K562 (cell line): ENCODE data around the gene TPM4. TPM values are rescaled to one million over a fixed set of nuclear protein-coding genes. Genes with fewer than 3 reads are reported as not detected.

Source experiments
- ATAC-seq: fragments of 200-7000 bp; cut with Tn5 transposase; 3 replicates; pipeline ENCODE4 v1.9.1; 2020; ENCODE audit warnings: moderate library complexity
- BruUV-seq: library from RNA; stranded (reverse); fragments of 400-500 nt; replicated peaks from 2 replicates; lab custom pipeline; 2021; lab: Mats Ljungman, UMichigan
- CTCF ChIA-PET: fragments of 300-600 bp; formaldehyde crosslinking; extraction: SDS; loops from one replicate; lab custom pipeline; 2021; ENCODE audit warnings: low intra/inter-chr PET ratio; lab: Yijun Ruan, JAX
- POLR2A ChIA-PET: fragments of 300-600, 350-650 bp; sonication (Branson Sonifier 250); formaldehyde crosslinking; extraction: SDS; loops from one replicate; lab custom pipeline; 2021; ENCODE audit warnings: antibody characterized with exemption, inconsistent platforms; lab: Yijun Ruan, JAX
- DNase-seq, 4 experiments: peaks; one replicate each; pipeline versions ENCODE4 v3.0.0 to v3.0.0-alpha.2; 2011 to 2018; ENCODE audit warnings: low spot score in 3 of 4, mixed read lengths in 3 of 4; ENCODE audit errors: extremely low read depth in 1 of 4
- FAIRE-seq: peaks from 2 replicates; lab custom pipeline; 2011; peaks lifted over from hg19 to GRCh38; lab: Jason Lieb, UNC
- H2AFZ ChIP-seq: 2 replicates; pipeline ENCODE4 v1.6.0; 2011; ENCODE audit warnings: low read depth, low read length, control low read depth, inconsistent platforms
- H3K27ac ChIP-seq: fragments of 200-600 bp; 3 replicates; pipeline ENCODE4 v1.8.0; 2011; ENCODE audit warnings: low read depth, mild to moderate bottlenecking, control low read depth, inconsistent platforms, low read length, moderate library complexity, mixed read lengths; ENCODE audit errors: extremely low read depth
- H3K27me3 ChIP-seq, 2 experiments: fragments of 300-600 bp in 1 of 2; 2 replicates in 1 of 2; 3 replicates in 1 of 2; pipeline versions ENCODE4 v1.6.0 to v1.8.0; 2011; ENCODE audit warnings: inconsistent platforms in 2 of 2, low read length in 2 of 2, mild to moderate bottlenecking in 1 of 2, mixed read lengths in 1 of 2, moderate library complexity in 1 of 2; ENCODE audit not compliant: control insufficient read depth in 2 of 2, insufficient read depth in 2 of 2
- H3K36me3 ChIP-seq: fragments of 300-600 bp; 3 replicates; pipeline ENCODE4 v1.8.0; 2011; ENCODE audit warnings: mild to moderate bottlenecking, low read length, inconsistent platforms; ENCODE audit not compliant: control insufficient read depth, insufficient read depth
- H3K4me1 ChIP-seq, 2 experiments: fragments of 200-600 bp in 1 of 2; replicated peaks in 1 of 2; 2 replicates in 1 of 2; 3 replicates in 1 of 2; pipeline versions ENCODE4 v1.5.1 to v1.8.0; 2011; ENCODE audit warnings: inconsistent platforms in 2 of 2, low read length in 2 of 2, mild to moderate bottlenecking in 1 of 2, mixed read lengths in 1 of 2, moderate library complexity in 1 of 2; ENCODE audit not compliant: control insufficient read depth in 2 of 2, insufficient read depth in 2 of 2
- H3K4me2 ChIP-seq: 2 replicates; pipeline ENCODE4 v1.6.1; 2011; ENCODE audit warnings: low read length, control low read depth, inconsistent platforms, mixed read lengths; ENCODE audit not compliant: insufficient read depth
- H3K4me3 ChIP-seq: fragments of 200-600 bp; sonication (generic), shearing (Covaris generic); 2 replicates; pipeline ENCODE4 v1.5.1; 2016; ENCODE audit warnings: control low read depth, inconsistent platforms
- H3K79me2 ChIP-seq: fragments of 200-600 bp; 3 replicates; pipeline ENCODE4 v1.8.0; 2011; ENCODE audit warnings: low read length, inconsistent platforms; ENCODE audit not compliant: control insufficient read depth, insufficient read depth
- H3K9ac ChIP-seq, 2 experiments: 2 replicates each; pipeline versions ENCODE4 v1.6.0 to v1.6.1; 2011; ENCODE audit warnings: low read depth in 2 of 2, low read length in 2 of 2, control low read depth in 1 of 2, inconsistent platforms in 1 of 2, mild to moderate bottlenecking in 1 of 2, mixed read lengths in 1 of 2; ENCODE audit not compliant: insufficient read depth in 1 of 2
- H3K9me1 ChIP-seq: one replicate; pipeline ENCODE4 v1.6.0; 2011; ENCODE audit warnings: inconsistent platforms, mild to moderate bottlenecking, low read length, moderate library complexity; ENCODE audit not compliant: control insufficient read depth, insufficient read depth
- H3K9me3 ChIP-seq: replicated peaks from 2 replicates; pipeline ENCODE4 v1.5.1; 2011; ENCODE audit warnings: low read depth, low read length, inconsistent platforms; ENCODE audit not compliant: control insufficient read depth, insufficient read depth
- H4K20me1 ChIP-seq: replicated peaks from 2 replicates; pipeline ENCODE4 v1.6.1; 2011; ENCODE audit warnings: low read length, inconsistent platforms, mixed read lengths; ENCODE audit not compliant: control insufficient read depth, insufficient read depth
- ARID3B ChIP-seq: fragments of 250-450 bp; sonication (Bioruptor Pico); IDR thresholded peaks from 2 replicates; pipeline ENCODE4 v1.4.0; 2020; ENCODE audit warnings: borderline replicate concordance
- DPF2 ChIP-seq: fragments of 450-650 bp; IDR thresholded peaks from 2 replicates; pipeline ENCODE4 v1.6.1; 2016
- FOXO4 ChIP-seq: fragments of 450-650 bp; formaldehyde crosslinking; IDR thresholded peaks from 2 replicates; pipeline ENCODE4 v1.4.0; 2020; ENCODE audit warnings: mild to moderate bottlenecking, moderate library complexity
- NEUROD1 ChIP-seq: fragments of 150-350 bp; IDR thresholded peaks from 2 replicates; pipeline ENCODE4 v1.6.1; 2014; ENCODE audit warnings: borderline replicate concordance, low read length, low read depth; ENCODE audit not compliant: partially characterized antibody
- NKRF ChIP-seq: fragments of 450-650 bp; IDR thresholded peaks from 2 replicates; pipeline ENCODE4 v1.6.1; 2016; ENCODE audit warnings: borderline replicate concordance
- PHF8 ChIP-seq: fragments of 200-600 bp; sonication (generic); IDR thresholded peaks from 2 replicates; pipeline ENCODE4 v1.6.1; 2012; ENCODE audit warnings: mixed run types, mild to moderate bottlenecking, inconsistent platforms, low read length, moderate library complexity, borderline replicate concordance
- SAP30 ChIP-seq: fragments of 200-600 bp; sonication (generic); IDR thresholded peaks from 2 replicates; pipeline ENCODE4 v1.6.1; 2012; ENCODE audit warnings: borderline replicate concordance, low read depth, mild to moderate bottlenecking, moderate library complexity, low read length, control low read depth, inconsistent platforms; ENCODE audit not compliant: insufficient read depth, poor library complexity, severe bottlenecking
- ZBTB49 ChIP-seq: sonication (generic); formaldehyde crosslinking; IDR thresholded peaks from 2 replicates; pipeline ENCODE4 v1.8.0; 2022; ENCODE audit warnings: missing genetic modification reagents, mild to moderate bottlenecking, borderline replicate concordance
- WGBS: fragments of 100-300 bp; shearing (Covaris generic); methylation state at CpG from one replicate; pipeline ENCODE4 v1.1.6; 2016; ENCODE audit warnings: low coverage, mixed read lengths; ENCODE audit not compliant: insufficient coverage; ENCODE audit errors: missing lambda C conversion rate; 5-methylcytosine and 5-hydroxymethylcytosine counted together
- in situ Hi-C: fragments of 300-500 bp; cut with MboI; formaldehyde crosslinking; loops from 4 replicates; pipeline ENCODE4 v1.15.0; 2018; ENCODE audit warnings: inconsistent platforms, mixed read lengths
- intact Hi-C: fragments of 100-400 bp; cut with micrococcal nuclease; formaldehyde crosslinking; loops from 2 replicates; pipeline ENCODE4 v1.14.2; 2022
- polyA plus RNA-seq, 8 experiments: library from polyadenylated mRNA; depleted of rRNA in 4 of 8; stranded (reverse) in 5 of 8; unstranded in 3 of 8; fragments of >200 nt; fragmentation: Nextera tagmentation in 2 of 8; fragmentation: Illumina TruSeq in 1 of 8; extraction: Ambion mirVana in 2 of 8; extraction: Trizol in 1 of 8; gene quantifications; 2 replicates each; pipeline versions ENCODE4 v1.2.1 to v1.2.3, GENCODE V29; 2011 to 2014; ENCODE audit warnings: inconsistent platforms in 1 of 8, missing spikeins in 1 of 8
- total RNA-seq, 7 experiments: library from RNA; depleted of rRNA in 6 of 7; stranded (reverse); fragments of >200 nt in 6 of 7; fragmentation: Illumina TruSeq in 2 of 7; extraction: Trizol in 2 of 7; gene quantifications; 2 replicates each; pipeline versions ENCODE4 v1.2.1 to v1.2.3, GENCODE V29; 2011 to 2021; ENCODE audit warnings: low replicate concordance in 1 of 7

TPM4 gene
- total and polyA plus RNA-seq, 9 of the 15 experiments (the other 6 are each of a cell fraction or from before 2014, with no cell fraction given): 28.1 to 111 (median 77.4) TPM

- H2AFZ ChIP-seq: no peak overlapping the region
- intact Hi-C loops (no loop called here), in situ Hi-C loops (no loop called here)
- no peak for TF ChIP-seq ARID3B
- no peak for TF ChIP-seq SAP30
- no peak for TF ChIP-seq FOXO4
- TF ChIP-seq DPF2: no peak
- no peak for TF ChIP-seq NEUROD1
- TF ChIP-seq ZBTB49 (CRISPR knock-in tag): no peak
- no peak for TF ChIP-seq PHF8
- no peak for TF ChIP-seq NKRF
- H3K9me3 ChIP-seq: no peaks in the 10 kb centered on the region
- CTCF ChIA-PET: no interaction called here
- H3K79me2 ChIP-seq: no peaks in the 10 kb centered on the region
- no peak for DNase-seq
- H3K27ac ChIP-seq: no peak overlapping the region
- WGBS: 20% methylated on average over 5 of the region's 7 CpGs
- FAIRE-seq: no peak
- H4K20me1 ChIP-seq: no peaks in the 10 kb centered on the region; the same call in 1 of the 2 replicates
- POLR2A ChIA-PET: no interaction called here
- H3K4me1 ChIP-seq: peaks cover 0 to 9% of the 10 kb centered on the region in 2 experiments; a peak in 2 of 5 replicates
- no peaks in the 10 kb centered on the region for H3K9me1 ChIP-seq
- no peak overlapping the region for H3K4me3 ChIP-seq
- no peaks in the 10 kb centered on the region for H3K36me3 ChIP-seq
- H3K27me3 ChIP-seq: peaks cover 6 to 42% of the 10 kb centered on the region in 2 experiments; a peak in 3 of 5 replicates
- H3K4me2 ChIP-seq: no peak overlapping the region
- BruUV-seq: no TSS peak
- H3K9ac ChIP-seq: no peak overlapping the region
- ATAC-seq: no peak
Measured at GRCh38 chr19:16034180-16034579, 42.1 kb upstream of the TPM4 start.
